Hepatocyte (in vitro differentiated cells): ENCODE data around the gene RNF183. TPM values are rescaled to one million over a fixed set of nuclear protein-coding genes. Genes with fewer than 3 reads are reported as not detected.
A peak's percentile ranks its signal among the peaks of the same experiment; 100 is the strongest.

ENCODE experiments used
- DNase-seq: peaks from one replicate; pipeline ENCODE4 v3.0.0-alpha.2; 2016; ENCODE audit warnings: low spot score
- H2AFZ ChIP-seq: fragments of 200-600 bp; sonication (generic); 2 replicates; pipeline ENCODE4 v1.6.0; 2016; ENCODE audit warnings: antibody characterized with exemption, mild to moderate bottlenecking
- H3K27ac ChIP-seq: fragments of 200-600 bp; sonication (generic); 2 replicates; pipeline ENCODE4 v1.5.1; 2016; ENCODE audit warnings: mild to moderate bottlenecking
- H3K27me3 ChIP-seq: fragments of 200-600 bp; sonication (generic); 2 replicates; pipeline ENCODE4 v1.6.1; 2016
- H3K36me3 ChIP-seq: fragments of 200-600 bp; sonication (generic); replicated peaks from 2 replicates; pipeline ENCODE4 v1.5.1; 2016; ENCODE audit warnings: low read depth; ENCODE audit not compliant: insufficient read depth
- H3K4me1 ChIP-seq: fragments of 200-600 bp; sonication (generic); 2 replicates; pipeline ENCODE4 v1.5.1; 2016; ENCODE audit warnings: mild to moderate bottlenecking, moderate library complexity; ENCODE audit not compliant: insufficient read depth
- H3K4me2 ChIP-seq: fragments of 200-600 bp; sonication (generic); 2 replicates; pipeline ENCODE4 v1.6.0; 2016
- H3K4me3 ChIP-seq: fragments of 200-600 bp; sonication (generic); 2 replicates; pipeline ENCODE4 v1.5.1; 2016; ENCODE audit warnings: mild to moderate bottlenecking
- H3K79me2 ChIP-seq: fragments of 200-600 bp; sonication (generic); 2 replicates; pipeline ENCODE4 v1.6.0; 2017; ENCODE audit warnings: mild to moderate bottlenecking
- H3K9me2 ChIP-seq: fragments of 200-600 bp; sonication (generic); replicated peaks from 2 replicates; pipeline ENCODE4 v1.6.0; 2017; ENCODE audit warnings: mild to moderate bottlenecking; ENCODE audit not compliant: insufficient read depth
- H3K9me3 ChIP-seq: fragments of 200-600 bp; sonication (generic); 2 replicates; pipeline ENCODE4 v1.5.1; 2016; ENCODE audit warnings: low read depth, mild to moderate bottlenecking
- H4K20me1 ChIP-seq: fragments of 200-600 bp; sonication (generic); 2 replicates; pipeline ENCODE4 v1.6.0; 2016; ENCODE audit warnings: mild to moderate bottlenecking; ENCODE audit not compliant: insufficient read depth, poor library complexity, severe bottlenecking
- CTCF ChIP-seq: fragments of 200-600 bp; sonication (generic); IDR thresholded peaks from 2 replicates; pipeline ENCODE4 v1.5.1; 2016; ENCODE audit warnings: antibody characterized with exemption, mild to moderate bottlenecking; ENCODE audit not compliant: poor library complexity
- EZH2 ChIP-seq: fragments of 200-600 bp; sonication (generic); IDR thresholded peaks from 2 replicates; pipeline ENCODE4 v1.6.1; 2016; ENCODE audit warnings: antibody characterized with exemption, mild to moderate bottlenecking, borderline replicate concordance
- EZH2phosphoT487 ChIP-seq: fragments of 200-600 bp; sonication (generic); IDR thresholded peaks from one replicate; pipeline ENCODE4 v1.6.1; 2018; ENCODE audit warnings: antibody characterized with exemption, mild to moderate bottlenecking, low read depth, moderate library complexity; ENCODE audit not compliant: unreplicated experiment, severe bottlenecking
- WGBS: methylation state at CpG from one replicate; pipeline ENCODE4 v1.1.6; 2016; ENCODE audit warnings: low lambda C conversion rate; ENCODE audit errors: missing lambda C conversion rate; 5-methylcytosine and 5-hydroxymethylcytosine counted together
- polyA plus RNA-seq: library from polyadenylated mRNA; unstranded; fragments of >200 nt; fragmentation: Nextera tagmentation; extraction: Ambion mirVana; gene quantifications from 2 replicates; pipeline ENCODE4 v1.2.1, GENCODE V29; 2016
- total RNA-seq: library from RNA; depleted of rRNA; stranded (reverse); fragments of >200 nt; gene quantifications from 2 replicates; pipeline ENCODE4 v1.2.3, GENCODE V29; 2014

The RNF183 gene
- total and polyA plus RNA-seq, 2 experiments from 2014 or later: 0.21 to 0.43 TPM

GRCh38 chr9:113350937-113351336 is 47.8 kb upstream of the RNF183 start:
- DNase-seq: no peak
- Histone ChIP-seq H3K4me2 (no peak overlapping the region), H3K9me2 (no peaks in the 10 kb centered on the region), H3K9me3 (no peaks in the 10 kb centered on the region), H3K79me2 (no peaks in the 10 kb centered on the region), H3K36me3 (no peaks in the 10 kb centered on the region), H2AFZ (no peak overlapping the region), H3K27me3 (peaks cover 20% of the 10 kb centered on the region), H3K4me3 (no peak overlapping the region), H3K27ac (no peak overlapping the region), H4K20me1 (no peaks in the 10 kb centered on the region), H3K4me1 (peaks cover 9% of the 10 kb centered on the region)
- 64% methylated on average over 6 of the region's 6 CpGs for WGBS
- TF ChIP-seq EZH2 (no peak), CTCF (no peak), EZH2phosphoT487 (no peak)

GRCh38 chr9:113350107-113350661 is 47.0 kb upstream of the RNF183 start:
- Histone ChIP-seq H3K27me3 (peaks cover 20% of the 10 kb centered on the region), H3K36me3 (no peaks in the 10 kb centered on the region), H3K4me2 (peak overlapping the region; percentile 92), H2AFZ (peak overlapping the region; percentile 63), H3K9me3 (no peaks in the 10 kb centered on the region), H4K20me1 (no peaks in the 10 kb centered on the region), H3K4me1 (peaks cover 9% of the 10 kb centered on the region), H3K27ac (no peak overlapping the region), H3K79me2 (no peaks in the 10 kb centered on the region), H3K9me2 (no peaks in the 10 kb centered on the region), H3K4me3 (peak overlapping the region; percentile 58)
- TF ChIP-seq EZH2 (no peak), CTCF (no peak), EZH2phosphoT487 (no peak)
- no peak for DNase-seq
- 17% methylated on average over 14 of the region's 14 CpGs for WGBS

- peaks cover 20% of the 10 kb centered on the region for H3K27me3 ChIP-seq
- H3K4me3 ChIP-seq: peak within 1 kb of the TSS; percentile 58
- no peaks in the 10 kb centered on the region for H3K36me3 ChIP-seq
- H3K9me2 ChIP-seq: no peaks in the 10 kb centered on the region
- no peaks in the 10 kb centered on the region for H4K20me1 ChIP-seq
- no peak within 1 kb of the TSS for H3K27ac ChIP-seq
- peak within 1 kb of the TSS; percentile 63 for H2AFZ ChIP-seq
- no peaks in the 10 kb centered on the region for H3K79me2 ChIP-seq
- H3K4me2 ChIP-seq: peak within 1 kb of the TSS; percentile 92
- WGBS: 3% methylated on average over 38 of the region's 71 CpGs
- no peaks in the 10 kb centered on the region for H3K9me3 ChIP-seq
- H3K4me1 ChIP-seq: peaks cover 9% of the 10 kb centered on the region
- peak; percentile 44 for TF ChIP-seq EZH2
- no peak for TF ChIP-seq EZH2phosphoT487
- TF ChIP-seq CTCF: no peak
- peak; percentile 77 for DNase-seq
These were observed 46.4 kb upstream of the RNF183 start, which contains the start of gene BSPRY for GRCh38 chr9:113349445-113350094. BSPRY (plus strand) TSS chr9:113349541; CDS start chr9:113349580, 39 bp downstream.
